ENCODE measurements around the gene CAPN1. TPM values are rescaled to one million over a fixed set of nuclear protein-coding genes. Genes with fewer than 3 reads are reported as not detected.

Gene CAPN1
- total RNA-seq, 1 experiment from 2014 or later: 256 TPM

DNA sequence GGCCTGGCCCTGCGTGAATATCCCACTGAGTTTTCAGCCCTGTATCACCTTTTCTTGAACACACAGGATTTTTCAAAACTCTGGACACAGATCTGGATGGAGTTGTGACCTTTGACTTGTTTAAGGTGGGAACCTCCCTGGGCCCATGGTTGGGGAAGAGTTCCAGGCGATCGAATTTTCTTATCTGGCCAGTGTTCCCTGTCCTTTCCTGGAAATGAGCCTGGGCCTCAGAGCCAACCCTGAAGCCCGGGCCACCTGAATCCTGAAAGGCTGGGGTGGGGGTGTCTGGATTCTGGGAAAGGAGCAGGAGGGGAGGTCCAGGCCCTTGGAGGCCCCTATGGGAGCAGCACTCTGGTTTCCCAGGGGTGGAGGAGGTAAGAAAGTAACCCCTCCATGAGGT lies 29.0 kb downstream of the CAPN1 start:
- Histone ChIP-seq H3K4me3 (ENCODE audit: low read depth in 2 of 2, low read length in 2 of 2) (no peak overlapping the region), H3K27ac (ENCODE audit: low read length) (no peak overlapping the region), H3K4me1 (ENCODE audit: control insufficient read depth, insufficient read depth, low read length) (peaks cover 8% of the 10 kb centered on the region; the same call in 1 of the 2 replicates), H3K27me3 (ENCODE audit: control insufficient read depth, insufficient read depth, low read length) (no peaks in the 10 kb centered on the region), H3K36me3 (ENCODE audit: control insufficient read depth, insufficient read depth, low read length) (peaks cover 6% of the 10 kb centered on the region), H3K9me3 (ENCODE audit: control insufficient read depth, insufficient read depth, low read depth, low read length) (no peaks in the 10 kb centered on the region)
- ATAC-seq: no peak
- BruUV-seq (replicated peaks): no TSS peak
- ChIA-PET CTCF (interaction anchor here (0.8 kb wide), 1 partner anchor 16 kb away, joined by 4 read pairs; no protein-coding TSS in a partner anchor), POLR2A (no interaction called here)
- TF ChIP-seq SIN3A (IDR thresholded peaks at IDR 0.05; ENCODE audit: borderline replicate concordance, insufficient read depth, low read depth, low read length) (no peak), TCF7L2 (IDR thresholded peaks at IDR 0.05; ENCODE audit: low read depth, low read length) (no peak), POLR2AphosphoS5 (IDR thresholded peaks at IDR 0.05; ENCODE audit: low read depth, low read length) (no peak)
- TF ChIP-seq, protein P1, sequence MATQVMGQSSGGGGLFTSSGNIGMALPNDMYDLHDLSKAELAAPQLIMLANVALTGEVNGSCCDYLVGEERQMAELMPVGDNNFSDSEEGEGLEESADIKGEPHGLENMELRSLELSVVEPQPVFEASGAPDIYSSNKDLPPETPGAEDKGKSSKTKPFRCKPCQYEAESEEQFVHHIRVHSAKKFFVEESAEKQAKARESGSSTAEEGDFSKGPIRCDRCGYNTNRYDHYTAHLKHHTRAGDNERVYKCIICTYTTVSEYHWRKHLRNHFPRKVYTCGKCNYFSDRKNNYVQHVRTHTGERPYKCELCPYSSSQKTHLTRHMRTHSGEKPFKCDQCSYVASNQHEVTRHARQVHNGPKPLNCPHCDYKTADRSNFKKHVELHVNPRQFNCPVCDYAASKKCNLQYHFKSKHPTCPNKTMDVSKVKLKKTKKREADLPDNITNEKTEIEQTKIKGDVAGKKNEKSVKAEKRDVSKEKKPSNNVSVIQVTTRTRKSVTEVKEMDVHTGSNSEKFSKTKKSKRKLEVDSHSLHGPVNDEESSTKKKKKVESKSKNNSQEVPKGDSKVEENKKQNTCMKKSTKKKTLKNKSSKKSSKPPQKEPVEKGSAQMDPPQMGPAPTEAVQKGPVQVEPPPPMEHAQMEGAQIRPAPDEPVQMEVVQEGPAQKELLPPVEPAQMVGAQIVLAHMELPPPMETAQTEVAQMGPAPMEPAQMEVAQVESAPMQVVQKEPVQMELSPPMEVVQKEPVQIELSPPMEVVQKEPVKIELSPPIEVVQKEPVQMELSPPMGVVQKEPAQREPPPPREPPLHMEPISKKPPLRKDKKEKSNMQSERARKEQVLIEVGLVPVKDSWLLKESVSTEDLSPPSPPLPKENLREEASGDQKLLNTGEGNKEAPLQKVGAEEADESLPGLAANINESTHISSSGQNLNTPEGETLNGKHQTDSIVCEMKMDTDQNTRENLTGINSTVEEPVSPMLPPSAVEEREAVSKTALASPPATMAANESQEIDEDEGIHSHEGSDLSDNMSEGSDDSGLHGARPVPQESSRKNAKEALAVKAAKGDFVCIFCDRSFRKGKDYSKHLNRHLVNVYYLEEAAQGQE (IDR thresholded peaks at IDR 0.05; ENCODE audit: insufficient read depth in 1 of 2, low read depth in 2 of 2, low read length in 1 of 2): no peak
- TF ChIP-seq, protein P2, sequence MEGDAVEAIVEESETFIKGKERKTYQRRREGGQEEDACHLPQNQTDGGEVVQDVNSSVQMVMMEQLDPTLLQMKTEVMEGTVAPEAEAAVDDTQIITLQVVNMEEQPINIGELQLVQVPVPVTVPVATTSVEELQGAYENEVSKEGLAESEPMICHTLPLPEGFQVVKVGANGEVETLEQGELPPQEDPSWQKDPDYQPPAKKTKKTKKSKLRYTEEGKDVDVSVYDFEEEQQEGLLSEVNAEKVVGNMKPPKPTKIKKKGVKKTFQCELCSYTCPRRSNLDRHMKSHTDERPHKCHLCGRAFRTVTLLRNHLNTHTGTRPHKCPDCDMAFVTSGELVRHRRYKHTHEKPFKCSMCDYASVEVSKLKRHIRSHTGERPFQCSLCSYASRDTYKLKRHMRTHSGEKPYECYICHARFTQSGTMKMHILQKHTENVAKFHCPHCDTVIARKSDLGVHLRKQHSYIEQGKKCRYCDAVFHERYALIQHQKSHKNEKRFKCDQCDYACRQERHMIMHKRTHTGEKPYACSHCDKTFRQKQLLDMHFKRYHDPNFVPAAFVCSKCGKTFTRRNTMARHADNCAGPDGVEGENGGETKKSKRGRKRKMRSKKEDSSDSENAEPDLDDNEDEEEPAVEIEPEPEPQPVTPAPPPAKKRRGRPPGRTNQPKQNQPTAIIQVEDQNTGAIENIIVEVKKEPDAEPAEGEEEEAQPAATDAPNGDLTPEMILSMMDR (IDR thresholded peaks at IDR 0.05): no peak
- intact Hi-C loops (cut with micrococcal nuclease; ENCODE audit: unreplicated experiment) (no loop called here), in situ Hi-C loops (cut with HindIII; ENCODE audit: low pct_unique_long_range_greater_than_20kb, low sequenced_read_pairs) (no loop called here)
- DNase-seq (ENCODE audit: low read depth, low spot score): no peak

DNA sequence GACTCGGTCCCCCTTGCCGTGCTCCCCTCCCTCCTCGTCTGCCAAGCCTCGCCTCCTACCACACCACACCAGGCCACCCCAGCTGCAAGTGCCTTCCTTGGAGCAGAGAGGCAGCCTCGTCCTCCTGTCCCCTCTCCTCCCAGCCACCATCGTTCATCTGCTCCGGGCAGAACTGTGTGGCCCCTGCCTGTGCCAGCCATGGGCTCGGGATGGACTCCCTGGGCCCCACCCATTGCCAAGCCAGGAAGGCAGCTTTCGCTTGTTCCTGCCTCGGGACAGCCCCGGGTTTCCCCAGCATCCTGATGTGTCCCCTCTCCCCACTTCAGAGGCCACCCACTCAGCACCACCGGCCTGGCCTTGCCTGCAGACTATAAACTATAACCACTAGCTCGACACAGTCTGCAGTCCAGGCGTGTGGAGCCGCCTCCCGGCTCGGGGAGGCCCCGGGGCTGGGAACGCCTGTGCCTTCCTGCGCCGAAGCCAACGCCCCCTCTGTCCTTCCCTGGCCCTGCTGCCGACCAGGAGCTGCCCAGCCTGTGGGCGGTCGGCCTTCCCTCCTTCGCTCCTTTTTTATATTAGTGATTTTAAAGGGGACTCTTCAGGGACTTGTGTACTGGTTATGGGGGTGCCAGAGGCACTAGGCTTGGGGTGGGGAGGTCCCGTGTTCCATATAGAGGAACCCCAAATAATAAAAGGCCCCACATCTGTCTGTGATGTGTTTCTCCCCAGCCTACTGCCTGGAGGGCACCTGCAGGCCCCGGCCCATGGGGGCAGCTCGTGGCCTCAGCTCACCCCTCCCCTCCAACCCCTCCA lies 29.8 kb downstream of the CAPN1 start:
- BruUV-seq (replicated peaks): TSS peak; percentile 94
- Histone ChIP-seq H3K4me3 (ENCODE audit: low read depth in 2 of 2, low read length in 2 of 2) (no peak overlapping the region), H3K4me1 (ENCODE audit: control insufficient read depth, insufficient read depth, low read length) (peaks cover 8% of the 10 kb centered on the region; the same call in 1 of the 2 replicates), H3K9me3 (ENCODE audit: control insufficient read depth, insufficient read depth, low read depth, low read length) (no peaks in the 10 kb centered on the region), H3K27me3 (ENCODE audit: control insufficient read depth, insufficient read depth, low read length) (no peaks in the 10 kb centered on the region), H3K27ac (ENCODE audit: low read length) (no peak overlapping the region), H3K36me3 (ENCODE audit: control insufficient read depth, insufficient read depth, low read length) (peaks cover 6% of the 10 kb centered on the region)
- ChIA-PET CTCF (no interaction called here), POLR2A (interaction anchor here (0.5 kb wide), 2 partner anchors 39 to 211 kb away, joined by 3 read pairs; partner anchors contain the start of gene NEAT1)
- ATAC-seq (no peak), DNase-seq (ENCODE audit: low read depth, low spot score) (no peak)
- in situ Hi-C loops (cut with HindIII; ENCODE audit: low pct_unique_long_range_greater_than_20kb, low sequenced_read_pairs) (no loop called here), intact Hi-C loops (cut with micrococcal nuclease; ENCODE audit: unreplicated experiment) (no loop called here)
- TF ChIP-seq, protein P1 (IDR thresholded peaks at IDR 0.05; ENCODE audit: insufficient read depth in 1 of 2, low read depth in 2 of 2, low read length in 1 of 2): no peak
- TF ChIP-seq SIN3A (IDR thresholded peaks at IDR 0.05; ENCODE audit: borderline replicate concordance, insufficient read depth, low read depth, low read length) (no peak), TCF7L2 (IDR thresholded peaks at IDR 0.05; ENCODE audit: low read depth, low read length) (no peak), POLR2AphosphoS5 (IDR thresholded peaks at IDR 0.05; ENCODE audit: low read depth, low read length) (no peak)
- TF ChIP-seq, protein P2 (IDR thresholded peaks at IDR 0.05): no peak

All from Panc1 (cell line).